Measurements from ENCODE around the gene PMVK. TPM values are rescaled to one million over a fixed set of nuclear protein-coding genes. Genes with fewer than 3 reads are reported as not detected.

Gene PMVK
- total RNA-seq, 1 experiment from 2014 or later = 26.3 TPM

- Histone ChIP-seq H2BK5ac (ENCODE audit: insufficient read length, low read length) (no peak overlapping the region), H3K9me3 (ENCODE audit: control insufficient read depth, low read depth, low read length) (no peaks in the 10 kb centered on the region), H4K91ac (ENCODE audit: insufficient read length, low read depth, low read length) (no peak overlapping the region), H3K4me2 (ENCODE audit: insufficient read depth, insufficient read length, low read length) (no peak overlapping the region), H4K8ac (replicated peaks; ENCODE audit: insufficient read length, low read depth, low read length) (no peak overlapping the region), H3K56ac (ENCODE audit: insufficient read length, low read depth, low read length) (no peak overlapping the region), H2BK20ac (ENCODE audit: low read depth, low read length, poor library complexity, severe bottlenecking) (no peak overlapping the region), H2AFZ (ENCODE audit: low read length) (no peak overlapping the region), H2BK120ac (ENCODE audit: low read depth, low read length, poor library complexity, severe bottlenecking) (no peak overlapping the region), H4K5ac (ENCODE audit: insufficient read length, low read depth, low read length) (no peak overlapping the region), H3K23ac (ENCODE audit: insufficient read length, low read depth, low read length) (no peak overlapping the region), H3K4ac (ENCODE audit: low read depth, low read length) (no peak overlapping the region), H3K14ac (ENCODE audit: insufficient read depth, low read length) (no peak overlapping the region), H3K18ac (ENCODE audit: insufficient read length, low read depth, low read length) (no peak overlapping the region), H3K79me1 (ENCODE audit: insufficient read depth, low read depth, low read length, poor library complexity, severe bottlenecking) (peaks cover 3% of the 10 kb centered on the region), H2BK12ac (ENCODE audit: insufficient read length, low read depth, low read length) (no peak overlapping the region), H3K4me1 (ENCODE audit: insufficient read depth, low read length) (peaks cover 2% of the 10 kb centered on the region; the same call in 1 of the 2 replicates), H3K9ac (ENCODE audit: extremely low read depth, insufficient read length, low read length) (no peak overlapping the region), H3T11ph (ENCODE audit: low read length) (no peak overlapping the region), H3K27ac (ENCODE audit: insufficient read length, low read depth, low read length) (no peak overlapping the region), H2BK15ac (ENCODE audit: low read depth, low read length) (no peak overlapping the region), H4K20me1 (ENCODE audit: control insufficient read depth, insufficient read depth, insufficient read length) (peaks cover 2% of the 10 kb centered on the region), H3K27me3 (ENCODE audit: insufficient read depth, low read length) (no peaks in the 10 kb centered on the region), H3K79me2 (ENCODE audit: insufficient read depth, low read length) (no peaks in the 10 kb centered on the region; the same call in 1 of the 2 replicates), H2AK5ac (ENCODE audit: insufficient read length, low read length) (no peak overlapping the region), H3K23me2 (ENCODE audit: insufficient read length, low read depth, low read length, poor library complexity, severe bottlenecking) (no peaks in the 10 kb centered on the region)
- Mint-ChIP-seq H3K27me3 (ENCODE audit: low read depth) (no peaks in the 10 kb centered on the region), H3K4me1 (peaks cover 32 to 37% of the 10 kb centered on the region in 2 experiments), H3K27ac (peak overlapping the region in 1 of 3 experiments; percentile 48; a peak in 2 of 7 replicates), H3K9me3 (no peaks in the 10 kb centered on the region), H3K4me3 (no peak overlapping the region), H3K36me3 (ENCODE audit: insufficient read depth in 1 of 3, low read depth in 3 of 3) (peaks cover 44 to 80% (median 74%) of the 10 kb centered on the region in 3 experiments)
- no CpG with 5 or more reads among the region's 8 CpGs for WGBS (ENCODE audit: extremely low coverage, insufficient read length, low lambda C conversion rate)
- TF ChIP-seq CTCF (conservative IDR thresholded peaks at IDR 0.05) = no peak
- no peak for DNase-seq
Measured at GRCh38 chr1:154963643-154964042, 27.1 kb upstream of the PMVK start.

Data from H9 (cell line).